GM12878 (cell line): ENCODE results near the gene SGMS1. TPM values are rescaled to one million over a fixed set of nuclear protein-coding genes. Genes with fewer than 3 reads are reported as not detected.

Source experiments
- ATAC-seq: fragments of 200-7000 bp; cut with Tn5 transposase; 3 replicates; pipeline ENCODE4 v1.9.1; 2020; ENCODE audit warnings: mild to moderate bottlenecking, moderate library complexity
- BruUV-seq: library from RNA; stranded (reverse); fragments of 400-500 nt; replicated peaks from 2 replicates; lab custom pipeline; 2021; lab: Mats Ljungman, UMichigan
- CTCF ChIA-PET: fragments of 300-600 bp; sonication (Branson Sonifier 250); formaldehyde crosslinking; extraction: SDS; loops from one replicate; lab custom pipeline; 2021; ENCODE audit warnings: inconsistent platforms; lab: Yijun Ruan, JAX
- POLR2A ChIA-PET: fragments of 350-600 bp; formaldehyde crosslinking; extraction: SDS; loops from one replicate; lab custom pipeline; 2021; ENCODE audit warnings: inconsistent platforms; lab: Charles Lee
- RAD21 ChIA-PET: fragments of 300-600 bp; sonication (Branson Sonifier 250); formaldehyde crosslinking; loops from one replicate; lab custom pipeline; 2023; ENCODE audit warnings: antibody characterized with exemption; ENCODE audit not compliant: unreplicated experiment; lab: Charles Lee
- SMC1A ChIA-PET: fragments of 300-600 bp; sonication (Branson Sonifier 250); formaldehyde crosslinking; loops from one replicate; lab custom pipeline; 2023; ENCODE audit not compliant: unreplicated experiment, uncharacterized antibody; lab: Charles Lee
- DNase-seq: peaks from one replicate; pipeline ENCODE4 v3.0.0-alpha.2; 2011; ENCODE audit warnings: low read depth, low spot score
- FAIRE-seq: peaks from 3 replicates; lab custom pipeline; 2011; peaks lifted over from hg19 to GRCh38; lab: Jason Lieb, UNC
- H2AFZ ChIP-seq: 2 replicates; pipeline ENCODE4 v1.6.0; 2011; ENCODE audit warnings: low read depth, low read length, control low read depth; ENCODE audit not compliant: control insufficient read depth
- H3K27ac ChIP-seq: 2 replicates; pipeline ENCODE4 v1.5.1; 2011; ENCODE audit warnings: control low read depth; ENCODE audit not compliant: control insufficient read depth, insufficient read depth
- H3K27me3 ChIP-seq, 2 experiments: replicated peaks in 1 of 2; 2 replicates each; pipeline versions ENCODE4 v1.6.0 to v1.6.1; 2011; ENCODE audit warnings: low read length in 1 of 2; ENCODE audit not compliant: control insufficient read depth in 2 of 2, insufficient read depth in 2 of 2
- H3K36me3 ChIP-seq, 2 experiments: 2 replicates each; pipeline ENCODE4 v1.5.1; 2011; ENCODE audit warnings: low read length in 1 of 2; ENCODE audit not compliant: control insufficient read depth in 2 of 2, insufficient read depth in 2 of 2
- H3K4me1 ChIP-seq: 2 replicates; pipeline ENCODE4 v1.6.1; 2011; ENCODE audit warnings: mild to moderate bottlenecking, low read length, moderate library complexity, mixed read lengths; ENCODE audit not compliant: control insufficient read depth, insufficient read depth
- H3K4me2 ChIP-seq: 2 replicates; pipeline ENCODE4 v1.6.0; 2011; ENCODE audit warnings: control low read depth; ENCODE audit not compliant: control insufficient read depth, insufficient read depth
- H3K4me3 ChIP-seq: fragments of 200-600 bp; sonication (generic); 2 replicates; pipeline ENCODE4 v1.5.1; 2016
- H3K79me2 ChIP-seq: 2 replicates; pipeline ENCODE4 v1.6.0; 2011; ENCODE audit warnings: low read length; ENCODE audit not compliant: control insufficient read depth, insufficient read depth
- H3K9ac ChIP-seq: 2 replicates; pipeline ENCODE4 v1.8.0; 2011; ENCODE audit warnings: low read length, control low read depth, mixed read lengths; ENCODE audit not compliant: control insufficient read depth, insufficient read depth
- H3K9me3 ChIP-seq: replicated peaks from 3 replicates; pipeline ENCODE4 v1.5.1; 2011; ENCODE audit warnings: mild to moderate bottlenecking, low read length; ENCODE audit not compliant: control insufficient read depth, insufficient read depth
- H4K20me1 ChIP-seq: 2 replicates; pipeline ENCODE4 v1.6.0; 2011; ENCODE audit not compliant: control insufficient read depth, insufficient read depth
- ATF7 ChIP-seq: fragments of 450-650 bp; IDR thresholded peaks from 2 replicates; pipeline ENCODE4 v1.6.1; 2016; ENCODE audit warnings: low read depth, mild to moderate bottlenecking
- BHLHE40 ChIP-seq, 2 experiments: fragments of 450-650 bp in 1 of 2; IDR thresholded peaks; 2 replicates each; pipeline ENCODE4 v1.6.1; 2011 to 2017; ENCODE audit warnings: low read depth in 2 of 2, borderline replicate concordance in 1 of 2, improper control_type of control experiment in 1 of 2, low read length in 1 of 2, mild to moderate bottlenecking in 1 of 2
- BMI1 ChIP-seq: fragments of 450-650 bp; IDR thresholded peaks from 2 replicates; pipeline ENCODE4 v1.6.1; 2016; ENCODE audit warnings: mild to moderate bottlenecking, moderate library complexity, borderline replicate concordance
- CHD1 ChIP-seq: IDR thresholded peaks from 2 replicates; pipeline ENCODE4 v1.6.1; 2012; ENCODE audit warnings: low read depth, low read length, improper control_type of control experiment
- CHD2 ChIP-seq: IDR thresholded peaks from 2 replicates; pipeline ENCODE4 v1.6.1; 2011; ENCODE audit warnings: low read depth, low read length, improper control_type of control experiment, borderline replicate concordance
- E2F8 ChIP-seq: fragments of 450-650 bp; IDR thresholded peaks from 2 replicates; pipeline ENCODE4 v1.6.1; 2018; ENCODE audit warnings: mild to moderate bottlenecking, low read depth, moderate library complexity; ENCODE audit not compliant: partially characterized antibody
- FOS ChIP-seq: IDR thresholded peaks from 3 replicates; pipeline ENCODE4 v1.6.1; 2011; ENCODE audit warnings: borderline replicate concordance; ENCODE audit not compliant: insufficient read length; ENCODE audit errors: extremely low read depth
- FOXK2 ChIP-seq: fragments of 450-650 bp; IDR thresholded peaks from 2 replicates; pipeline ENCODE4 v1.6.1; 2017; ENCODE audit warnings: mild to moderate bottlenecking, moderate library complexity
- MXI1 ChIP-seq: fragments of 150-350 bp; IDR thresholded peaks from 2 replicates; pipeline ENCODE4 v1.6.1; 2011; ENCODE audit warnings: low read depth, mild to moderate bottlenecking, inconsistent platforms, low read length, improper control_type of control experiment
- NBN ChIP-seq: fragments of 450-650 bp; IDR thresholded peaks from 2 replicates; pipeline ENCODE4 v1.6.1; 2016
- PML ChIP-seq: IDR thresholded peaks from 2 replicates; pipeline ENCODE4 v1.6.1; 2012; ENCODE audit warnings: low read length, inconsistent platforms
- POLR2AphosphoS2 ChIP-seq: IDR thresholded peaks from 2 replicates; pipeline ENCODE4 v1.6.1; 2011; ENCODE audit warnings: low read depth, mild to moderate bottlenecking, low read length, improper control_type of control experiment, moderate library complexity
- SMARCA5 ChIP-seq: fragments of 450-650 bp; IDR thresholded peaks from 2 replicates; pipeline ENCODE4 v1.6.1; 2017; ENCODE audit warnings: mild to moderate bottlenecking
- ZNF207 ChIP-seq: fragments of 450-650 bp; IDR thresholded peaks from 2 replicates; pipeline ENCODE4 v1.6.1; 2014; ENCODE audit warnings: antibody characterized with exemption, mild to moderate bottlenecking, borderline replicate concordance
- WGBS: methylation state at CpG from one replicate; pipeline ENCODE4 v1.1.6; 2016; ENCODE audit warnings: low lambda C conversion rate; ENCODE audit not compliant: insufficient replicate concordance, insufficient coverage; ENCODE audit errors: missing lambda C conversion rate; 5-methylcytosine and 5-hydroxymethylcytosine counted together
- in situ Hi-C: fragments of 300-500 bp; cut with MboI; formaldehyde crosslinking; loops from 9 replicates; pipeline ENCODE4 v1.14.3; 2018; ENCODE audit warnings: mixed read lengths
- intact Hi-C: fragments of 100-400 bp; cut with micrococcal nuclease; formaldehyde crosslinking; loops from one replicate; pipeline ENCODE4 v1.14.2; 2022; ENCODE audit not compliant: unreplicated experiment
- polyA plus RNA-seq, 11 experiments: library from polyadenylated mRNA; depleted of rRNA in 4 of 11; unstranded in 6 of 11; stranded (reverse) in 5 of 11; fragments of >200 nt; fragmentation: Nextera tagmentation in 4 of 11; fragmentation: Illumina TruSeq in 1 of 11; extraction: Ambion mirVana in 4 of 11; extraction: Trizol in 1 of 11; gene quantifications; 1 replicate in 1 of 11; 2 replicates in 10 of 11; pipeline versions ENCODE4 v1.2.1 to v1.2.3, GENCODE V29; 2011 to 2016; ENCODE audit warnings: inconsistent platforms in 2 of 11, missing spikeins in 2 of 11, low read depth in 1 of 11
- total RNA-seq, 4 experiments: library from RNA; depleted of rRNA in 3 of 4; stranded (reverse); fragments of >200 nt in 3 of 4; fragmentation: Illumina TruSeq in 1 of 4; extraction: Trizol in 1 of 4; gene quantifications; 2 replicates each; pipeline versions ENCODE4 v1.2.1 to v1.2.3, GENCODE V29; 2013 to 2021
- TF ChIP-seq, protein P1 (sequence below): IDR thresholded peaks from 2 replicates; pipeline ENCODE4 v1.6.1; 2012; ENCODE audit warnings: low read depth, low read length, improper control_type of control experiment
- TF ChIP-seq, protein P2 (sequence below): fragments of 450-650 bp; IDR thresholded peaks from 2 replicates; pipeline ENCODE4 v1.6.1; 2017; ENCODE audit warnings: mild to moderate bottlenecking

The SGMS1 gene
- total and polyA plus RNA-seq, 10 of the 15 experiments (the other 5 are each of a cell fraction or from before 2014, with no cell fraction given): 1.4 to 14.5 (median 4.9) TPM

DNA sequence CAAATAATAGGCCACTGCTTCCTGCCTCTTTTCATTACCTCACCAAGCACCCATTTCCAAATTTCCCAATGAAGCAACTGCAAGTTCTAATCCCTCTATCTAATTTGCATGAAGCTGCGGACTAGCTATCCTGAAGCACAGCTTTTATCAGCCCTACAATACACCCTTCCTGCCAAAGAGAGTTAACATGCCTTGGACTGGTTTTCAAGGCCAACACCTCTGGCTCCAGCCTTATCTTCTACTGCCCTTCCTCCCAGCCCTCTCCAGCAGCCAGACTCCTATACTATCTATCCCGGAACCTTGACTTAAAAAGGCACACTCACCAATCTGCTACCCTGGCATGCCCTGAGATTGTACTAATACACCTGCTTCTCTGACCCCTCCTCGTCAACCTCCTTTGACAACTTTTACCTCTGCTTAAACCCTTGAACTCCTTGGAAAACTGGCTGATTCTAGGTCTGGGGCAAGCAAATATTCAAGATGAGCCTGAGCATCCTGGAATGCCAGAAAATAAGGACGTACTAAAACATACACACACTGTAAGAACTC is 73.4 kb downstream of the SGMS1 start:
- Histone ChIP-seq H3K9ac (no peak overlapping the region), H3K4me1 (no peaks in the 10 kb centered on the region), H3K79me2 (no peaks in the 10 kb centered on the region), H4K20me1 (no peaks in the 10 kb centered on the region), H3K4me2 (no peak overlapping the region), H3K27ac (no peak overlapping the region), H3K36me3 (no peaks in the 10 kb centered on the region), H3K27me3 (no peaks in the 10 kb centered on the region), H3K9me3 (peaks cover 3% of the 10 kb centered on the region), H3K4me3 (no peak overlapping the region), H2AFZ (no peak overlapping the region)
- intact Hi-C loops (no loop called here), in situ Hi-C loops (no loop called here)
- POLR2A ChIA-PET: no interaction called here
- FAIRE-seq: no peak
- no peak for ATAC-seq
- no TSS peak for BruUV-seq
- CTCF ChIA-PET: interaction anchor here (1.0 to 1.8 kb wide), 2 partner anchors 11 to 109 kb away, joined by 3 to 7 read pairs; no protein-coding TSS in a partner anchor
- WGBS: 97% methylated on average over 4 of the region's 4 CpGs
- RAD21 ChIA-PET: no interaction called here
- SMC1A ChIA-PET: interaction anchor here (1.2 to 1.7 kb wide), 3 partner anchors 37 to 254 kb away, joined by 3 to 4 read pairs (median 3); no protein-coding TSS in a partner anchor
- no peak for DNase-seq
- TF ChIP-seq ZNF207: no peak
- TF ChIP-seq BHLHE40 (IDR thresholded peaks at IDR 0.05; ENCODE audit: borderline replicate concordance in 1 of 2, low read depth in 2 of 2, low read length in 1 of 2): no peak
- no peak for TF ChIP-seq SMARCA5
- TF ChIP-seq, protein P1, sequence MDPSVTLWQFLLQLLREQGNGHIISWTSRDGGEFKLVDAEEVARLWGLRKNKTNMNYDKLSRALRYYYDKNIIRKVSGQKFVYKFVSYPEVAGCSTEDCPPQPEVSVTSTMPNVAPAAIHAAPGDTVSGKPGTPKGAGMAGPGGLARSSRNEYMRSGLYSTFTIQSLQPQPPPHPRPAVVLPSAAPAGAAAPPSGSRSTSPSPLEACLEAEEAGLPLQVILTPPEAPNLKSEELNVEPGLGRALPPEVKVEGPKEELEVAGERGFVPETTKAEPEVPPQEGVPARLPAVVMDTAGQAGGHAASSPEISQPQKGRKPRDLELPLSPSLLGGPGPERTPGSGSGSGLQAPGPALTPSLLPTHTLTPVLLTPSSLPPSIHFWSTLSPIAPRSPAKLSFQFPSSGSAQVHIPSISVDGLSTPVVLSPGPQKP: no peak
- no peak for TF ChIP-seq PML
- TF ChIP-seq BMI1: no peak
- no peak for TF ChIP-seq CHD2
- TF ChIP-seq NBN: no peak
- TF ChIP-seq POLR2AphosphoS2: no peak
- TF ChIP-seq E2F8: no peak
- TF ChIP-seq FOXK2: no peak
- TF ChIP-seq ATF7: no peak
- no peak for TF ChIP-seq CHD1
- TF ChIP-seq MXI1: no peak
- TF ChIP-seq FOS: no peak
- TF ChIP-seq, protein P2, sequence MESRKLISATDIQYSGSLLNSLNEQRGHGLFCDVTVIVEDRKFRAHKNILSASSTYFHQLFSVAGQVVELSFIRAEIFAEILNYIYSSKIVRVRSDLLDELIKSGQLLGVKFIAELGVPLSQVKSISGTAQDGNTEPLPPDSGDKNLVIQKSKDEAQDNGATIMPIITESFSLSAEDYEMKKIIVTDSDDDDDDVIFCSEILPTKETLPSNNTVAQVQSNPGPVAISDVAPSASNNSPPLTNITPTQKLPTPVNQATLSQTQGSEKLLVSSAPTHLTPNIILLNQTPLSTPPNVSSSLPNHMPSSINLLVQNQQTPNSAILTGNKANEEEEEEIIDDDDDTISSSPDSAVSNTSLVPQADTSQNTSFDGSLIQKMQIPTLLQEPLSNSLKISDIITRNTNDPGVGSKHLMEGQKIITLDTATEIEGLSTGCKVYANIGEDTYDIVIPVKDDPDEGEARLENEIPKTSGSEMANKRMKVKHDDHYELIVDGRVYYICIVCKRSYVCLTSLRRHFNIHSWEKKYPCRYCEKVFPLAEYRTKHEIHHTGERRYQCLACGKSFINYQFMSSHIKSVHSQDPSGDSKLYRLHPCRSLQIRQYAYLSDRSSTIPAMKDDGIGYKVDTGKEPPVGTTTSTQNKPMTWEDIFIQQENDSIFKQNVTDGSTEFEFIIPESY: no peak
